Measurements from ENCODE around the gene ERVFRD-1. TPM values are rescaled to one million over a fixed set of nuclear protein-coding genes. Genes with fewer than 3 reads are reported as not detected.

The ERVFRD-1 gene
- polyA plus RNA-seq, 1 donor (not counting 4 experiments of a cell fraction or from before 2014, with no cell fraction given), result not detected

- no peak for DNase-seq (ENCODE audit: low read depth, low spot score)
- Histone ChIP-seq H3K4me2 (ENCODE audit: control insufficient read depth, extremely low read depth, insufficient read depth, low read depth, low read length) (no peak overlapping the region), H3K27me3 (ENCODE audit: control insufficient read depth, extremely low read depth, insufficient read depth, low read length) (no peaks in the 10 kb centered on the region), H3K9me3 (ENCODE audit: control insufficient read depth, low read depth, low read length) (no peaks in the 10 kb centered on the region), H4K20me1 (ENCODE audit: control insufficient read depth, extremely low read depth, insufficient read depth, low read length) (no peaks in the 10 kb centered on the region), H2AFZ (ENCODE audit: control insufficient read depth, low read length) (no peak overlapping the region), H3K9ac (ENCODE audit: control insufficient read depth, extremely low read depth, insufficient read depth, low read length) (no peak overlapping the region), H3K79me2 (ENCODE audit: control insufficient read depth, insufficient read depth, low read length) (no peaks in the 10 kb centered on the region), H3K36me3 (ENCODE audit: control insufficient read depth in 2 of 2, extremely low read depth in 1 of 2, insufficient read depth in 2 of 2, low read length in 2 of 2) (no peaks in the 10 kb centered on the region), H3K4me1 (ENCODE audit: control insufficient read depth, extremely low read depth, insufficient read depth, low read length) (no peaks in the 10 kb centered on the region), H3K4me3 (ENCODE audit: control insufficient read depth in 2 of 3, extremely low read depth in 1 of 3, insufficient read depth in 2 of 3, low read depth in 1 of 3, low read length in 3 of 3) (no peak overlapping the region), H3K27ac (ENCODE audit: control insufficient read depth, insufficient read depth, low read length) (no peak overlapping the region), H3K9me1 (ENCODE audit: control insufficient read depth, extremely low read depth, insufficient read depth, low read length) (no peaks in the 10 kb centered on the region)
- dilution Hi-C loops (cut with MboI; ENCODE audit: extremely low pct_ligation_motif_present, low sequenced_read_pairs), result no loop called here
- FAIRE-seq, result no peak
- TF ChIP-seq, protein P1, sequence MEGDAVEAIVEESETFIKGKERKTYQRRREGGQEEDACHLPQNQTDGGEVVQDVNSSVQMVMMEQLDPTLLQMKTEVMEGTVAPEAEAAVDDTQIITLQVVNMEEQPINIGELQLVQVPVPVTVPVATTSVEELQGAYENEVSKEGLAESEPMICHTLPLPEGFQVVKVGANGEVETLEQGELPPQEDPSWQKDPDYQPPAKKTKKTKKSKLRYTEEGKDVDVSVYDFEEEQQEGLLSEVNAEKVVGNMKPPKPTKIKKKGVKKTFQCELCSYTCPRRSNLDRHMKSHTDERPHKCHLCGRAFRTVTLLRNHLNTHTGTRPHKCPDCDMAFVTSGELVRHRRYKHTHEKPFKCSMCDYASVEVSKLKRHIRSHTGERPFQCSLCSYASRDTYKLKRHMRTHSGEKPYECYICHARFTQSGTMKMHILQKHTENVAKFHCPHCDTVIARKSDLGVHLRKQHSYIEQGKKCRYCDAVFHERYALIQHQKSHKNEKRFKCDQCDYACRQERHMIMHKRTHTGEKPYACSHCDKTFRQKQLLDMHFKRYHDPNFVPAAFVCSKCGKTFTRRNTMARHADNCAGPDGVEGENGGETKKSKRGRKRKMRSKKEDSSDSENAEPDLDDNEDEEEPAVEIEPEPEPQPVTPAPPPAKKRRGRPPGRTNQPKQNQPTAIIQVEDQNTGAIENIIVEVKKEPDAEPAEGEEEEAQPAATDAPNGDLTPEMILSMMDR (optimal IDR thresholded peaks at IDR 0.05 in 1 of 3, IDR thresholded peaks at IDR 0.05 in 1 of 3, conservative IDR thresholded peaks at IDR 0.05 in 1 of 3; ENCODE audit: extremely low read depth in 1 of 3, insufficient read depth in 2 of 3, low read length in 3 of 3), result no peak
- TF ChIP-seq EZH2 (IDR thresholded peaks at IDR 0.05; ENCODE audit: low read length), result no peak
Measured at GRCh38 chr6:11152581-11152980, 41.1 kb upstream of the ERVFRD-1 start.

- TF ChIP-seq, protein P1 (optimal IDR thresholded peaks at IDR 0.05 in 1 of 3, IDR thresholded peaks at IDR 0.05 in 1 of 3, conservative IDR thresholded peaks at IDR 0.05 in 1 of 3; ENCODE audit: extremely low read depth in 1 of 3, insufficient read depth in 2 of 3, low read length in 3 of 3), result no peak
- no peak for TF ChIP-seq EZH2 (IDR thresholded peaks at IDR 0.05; ENCODE audit: low read length)
- Histone ChIP-seq H3K36me3 (ENCODE audit: control insufficient read depth in 2 of 2, extremely low read depth in 1 of 2, insufficient read depth in 2 of 2, low read length in 2 of 2) (no peaks in the 10 kb centered on the region), H3K4me3 (ENCODE audit: control insufficient read depth in 2 of 3, extremely low read depth in 1 of 3, insufficient read depth in 2 of 3, low read depth in 1 of 3, low read length in 3 of 3) (no peak overlapping the region), H3K27ac (ENCODE audit: control insufficient read depth, insufficient read depth, low read length) (no peak overlapping the region), H3K79me2 (ENCODE audit: control insufficient read depth, insufficient read depth, low read length) (no peaks in the 10 kb centered on the region), H3K9ac (ENCODE audit: control insufficient read depth, extremely low read depth, insufficient read depth, low read length) (no peak overlapping the region), H4K20me1 (ENCODE audit: control insufficient read depth, extremely low read depth, insufficient read depth, low read length) (no peaks in the 10 kb centered on the region), H3K4me1 (ENCODE audit: control insufficient read depth, extremely low read depth, insufficient read depth, low read length) (peaks cover 2% of the 10 kb centered on the region), H3K4me2 (ENCODE audit: control insufficient read depth, extremely low read depth, insufficient read depth, low read depth, low read length) (no peak overlapping the region), H2AFZ (ENCODE audit: control insufficient read depth, low read length) (no peak overlapping the region), H3K27me3 (ENCODE audit: control insufficient read depth, extremely low read depth, insufficient read depth, low read length) (no peaks in the 10 kb centered on the region), H3K9me1 (ENCODE audit: control insufficient read depth, extremely low read depth, insufficient read depth, low read length) (peaks cover under 1% of the 10 kb centered on the region), H3K9me3 (ENCODE audit: control insufficient read depth, low read depth, low read length) (no peaks in the 10 kb centered on the region)
- dilution Hi-C loops (cut with MboI; ENCODE audit: extremely low pct_ligation_motif_present, low sequenced_read_pairs), result no loop called here
- FAIRE-seq (no peak), DNase-seq (ENCODE audit: low read depth, low spot score) (no peak)
Measured at GRCh38 chr6:11151488-11151887, 40.0 kb upstream of the ERVFRD-1 start.
